Stimulated activated effector memory CD8-positive, alpha-beta T cell treated with anti-CD3 and anti-CD28 coated beads, Interleukin-12 subunit alpha, Interleukin-12 subunit beta, amount 100 ng/mL, for 72 hours (primary cell): ENCODE measurements around the gene WFDC5.

Source experiments
- ATAC-seq: fragments of 150-1000 bp; cut with Tn5 transposase; 2 replicates; pipeline ENCODE4 v1.10.0; 2021
- DNase-seq, 2 donors: peaks; one replicate each; pipeline ENCODE4 v3.0.0; 2021 to 2022; ENCODE audit warnings: low spot score in 2 of 2
- H3K27ac Mint-ChIP-seq: one replicate; pipeline ENCODE4 v1.8.0; 2022; ENCODE audit warnings: mild to moderate bottlenecking, mixed read lengths
- H3K36me3 Mint-ChIP-seq: one replicate; pipeline ENCODE4 v1.8.0; 2022; ENCODE audit warnings: mild to moderate bottlenecking, mixed read lengths
- H3K4me1 Mint-ChIP-seq: one replicate; pipeline ENCODE4 v1.8.0; 2022; ENCODE audit warnings: mixed read lengths
- H3K4me3 Mint-ChIP-seq: one replicate; pipeline ENCODE4 v1.8.0; 2022; ENCODE audit warnings: mild to moderate bottlenecking, mixed read lengths
- H3K9me3 Mint-ChIP-seq: one replicate; pipeline ENCODE4 v1.8.0; 2022; ENCODE audit warnings: mixed read lengths

WFDC5 gene

DNA sequence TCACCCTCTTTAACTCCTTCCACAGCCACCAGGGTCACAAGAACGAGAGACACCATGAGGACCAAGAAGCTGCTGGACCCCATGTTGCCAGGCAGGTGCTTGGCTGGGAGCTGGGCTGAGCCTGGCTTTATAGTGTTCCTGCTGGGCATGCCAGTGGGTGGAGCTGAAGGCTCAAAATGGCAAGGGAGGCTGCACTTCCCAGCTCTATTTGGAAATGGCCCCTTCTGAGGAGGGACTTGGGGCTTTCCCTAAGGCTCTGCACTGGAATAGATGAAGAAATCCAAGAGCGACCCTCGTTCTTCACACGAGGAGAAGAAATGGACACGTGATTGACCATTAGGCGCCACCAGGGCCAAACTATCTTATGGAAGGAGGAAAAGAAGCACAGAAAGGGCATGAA lies 9.4 kb upstream of the WFDC5 start, which contains the start of gene WFDC12:
Gene WFDC12, minus strand, starts transcription at position 101 of the 400 bp plus-strand sequence. Its CDS starts 18 bp downstream, at position 83.
- Mint-ChIP-seq H3K4me3 (no peak within 1 kb of the TSS), H3K9me3 (no peaks in the 10 kb centered on the region), H3K36me3 (no peaks in the 10 kb centered on the region), H3K27ac (no peak within 1 kb of the TSS), H3K4me1 (no peaks in the 10 kb centered on the region)
- DNase-seq (no peak), ATAC-seq (no peak)

- H3K4me1 Mint-ChIP-seq = peaks cover 4% of the 10 kb centered on the region
- ATAC-seq = peak; percentile 37
- no peaks in the 10 kb centered on the region for H3K9me3 Mint-ChIP-seq
- no peaks in the 10 kb centered on the region for H3K36me3 Mint-ChIP-seq
- no peak overlapping the region for H3K4me3 Mint-ChIP-seq
- DNase-seq = no peak
- H3K27ac Mint-ChIP-seq = no peak overlapping the region
These were observed 6.4 kb upstream of the WFDC5 start for GRCh38 chr20:45121388-45121787.

DNA sequence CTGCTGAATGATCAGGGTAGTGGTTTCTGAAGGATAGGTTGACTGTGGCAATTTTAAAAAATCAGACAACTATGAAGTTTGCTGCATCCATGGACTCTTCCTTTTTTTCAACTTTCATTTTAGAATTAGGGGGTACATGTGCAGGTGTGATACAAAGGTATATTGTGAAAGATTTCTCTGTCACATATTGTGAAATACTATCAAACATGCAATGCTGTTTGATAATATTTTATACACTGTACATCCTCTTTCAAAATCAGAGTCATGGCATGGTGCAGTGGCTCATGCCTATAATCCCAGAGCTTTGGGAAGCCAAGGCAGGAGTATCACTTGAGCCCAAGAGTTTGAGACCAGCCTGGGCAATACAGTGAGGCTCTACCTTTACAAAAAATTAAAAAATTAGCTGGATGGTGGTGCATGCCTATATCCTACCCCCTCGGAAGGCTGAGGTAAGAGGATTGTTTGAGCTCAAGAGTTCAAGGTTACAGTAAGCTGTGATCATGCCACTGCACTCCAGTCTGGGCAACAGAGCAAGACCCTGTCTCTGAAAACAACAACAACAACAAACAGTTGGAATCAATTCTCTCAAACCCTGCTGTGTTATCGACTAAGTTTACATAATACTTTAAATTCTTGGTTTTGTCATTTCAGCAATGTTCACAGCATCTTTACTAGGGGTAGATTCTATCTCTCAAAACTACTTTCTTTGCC lies 4.7 kb upstream of the WFDC5 start:
- Mint-ChIP-seq H3K4me3 (no peak overlapping the region), H3K27ac (no peak overlapping the region), H3K36me3 (no peaks in the 10 kb centered on the region), H3K4me1 (peaks cover 21% of the 10 kb centered on the region), H3K9me3 (no peaks in the 10 kb centered on the region)
- ATAC-seq (no peak), DNase-seq (no peak)

DNA sequence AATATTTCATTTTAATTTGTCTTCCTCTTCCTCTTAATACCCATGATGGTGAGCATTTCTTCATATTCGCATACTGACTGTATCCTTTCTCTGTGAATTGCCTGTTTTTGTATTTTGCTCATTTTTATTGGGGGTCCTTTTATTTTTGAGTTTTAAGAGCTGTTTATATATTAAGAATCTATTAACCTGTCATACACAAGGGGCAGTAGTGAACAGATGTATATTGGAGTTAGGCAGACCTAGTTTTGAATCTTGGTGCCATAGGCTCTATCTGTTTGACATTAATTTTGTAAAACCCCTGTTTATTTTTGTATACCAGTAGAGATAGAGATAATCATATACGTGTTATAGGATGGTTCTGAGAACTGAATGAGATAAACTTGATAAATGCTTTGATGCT lies 3.1 kb upstream of the WFDC5 start:
- DNase-seq = no peak
- H3K27ac Mint-ChIP-seq = no peak overlapping the region
- no peaks in the 10 kb centered on the region for H3K36me3 Mint-ChIP-seq
- no peak for ATAC-seq
- no peaks in the 10 kb centered on the region for H3K9me3 Mint-ChIP-seq
- peaks cover 30% of the 10 kb centered on the region for H3K4me1 Mint-ChIP-seq
- H3K4me3 Mint-ChIP-seq = no peak overlapping the region

DNA sequence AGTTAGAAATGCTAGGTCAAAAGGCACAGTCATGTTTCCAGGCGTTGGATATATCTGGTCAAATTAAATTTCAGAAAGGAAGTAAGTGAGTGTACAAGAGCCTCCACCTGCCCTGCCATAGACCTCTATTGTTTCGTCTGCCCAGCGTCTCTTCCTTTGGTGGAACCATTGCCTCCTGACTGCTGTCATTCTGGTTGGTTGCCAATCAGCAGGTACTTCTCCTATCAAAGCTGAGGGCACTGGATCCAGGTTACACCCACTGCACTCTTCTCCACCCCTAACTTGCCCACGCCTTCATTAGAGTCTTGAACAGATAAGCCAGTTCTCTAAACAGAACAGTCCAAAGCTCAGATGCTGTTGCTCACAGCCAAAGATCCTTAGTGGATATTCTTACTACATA lies 2.6 kb upstream of the WFDC5 start:
- Mint-ChIP-seq H3K4me3 (no peak overlapping the region), H3K36me3 (no peaks in the 10 kb centered on the region), H3K27ac (no peak overlapping the region), H3K9me3 (no peaks in the 10 kb centered on the region), H3K4me1 (peaks cover 30% of the 10 kb centered on the region)
- no peak for DNase-seq
- no peak for ATAC-seq

GRCh38 chr20:45115829-45116228 lies 855 bp upstream of the WFDC5 start:
- Mint-ChIP-seq H3K4me1 (peaks cover 30% of the 10 kb centered on the region), H3K27ac (no peak overlapping the region), H3K9me3 (no peaks in the 10 kb centered on the region), H3K36me3 (no peaks in the 10 kb centered on the region), H3K4me3 (peak overlapping the region; percentile 58)
- ATAC-seq (peak; percentile 71), DNase-seq (peak in 1 of 2 donors; percentile 39)

- peak overlapping the region; percentile 58 for H3K4me3 Mint-ChIP-seq
These were observed 406 bp upstream of the WFDC5 start for GRCh38 chr20:45115386-45115774.

GRCh38 chr20:45113865-45114264 lies 1.1 kb downstream of the WFDC5 start:
- ATAC-seq (no peak), DNase-seq (peak in 1 of 2 donors; percentile 17)
- no peaks in the 10 kb centered on the region for H3K9me3 Mint-ChIP-seq
- no peaks in the 10 kb centered on the region for H3K36me3 Mint-ChIP-seq
- H3K4me1 Mint-ChIP-seq = peaks cover 30% of the 10 kb centered on the region
- H3K4me3 Mint-ChIP-seq = peak overlapping the region; percentile 58
- H3K27ac Mint-ChIP-seq = peak overlapping the region; percentile 18

More at GRCh38 chr20:45115386-45115774, 406 bp upstream of the WFDC5 start:
- H3K27ac Mint-ChIP-seq = no peak overlapping the region
- ATAC-seq = no peak
- H3K4me1 Mint-ChIP-seq = peaks cover 30% of the 10 kb centered on the region
- no peaks in the 10 kb centered on the region for H3K36me3 Mint-ChIP-seq
- DNase-seq = peak in 1 of 2 donors; percentile 33
- H3K9me3 Mint-ChIP-seq = no peaks in the 10 kb centered on the region

DNA sequence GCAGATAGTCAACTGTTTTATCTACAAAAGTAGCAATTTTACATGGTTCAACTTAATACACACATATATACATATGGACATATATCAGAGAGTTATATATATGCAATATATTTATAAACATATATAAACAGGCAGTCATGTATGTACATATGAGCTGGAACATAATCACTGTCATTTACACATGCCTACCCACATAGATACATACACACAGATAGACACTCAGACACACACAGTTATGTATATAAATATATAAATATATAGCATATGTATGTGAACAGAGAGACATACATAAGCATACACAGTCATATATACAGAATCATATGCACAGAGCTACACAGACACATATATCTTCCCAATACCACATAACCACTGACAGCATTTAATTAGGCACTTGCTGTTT lies 2.2 kb downstream of the WFDC5 start:
- Mint-ChIP-seq H3K9me3 (no peaks in the 10 kb centered on the region), H3K36me3 (no peaks in the 10 kb centered on the region)

GRCh38 chr20:45111799-45112471 lies 3.0 kb downstream of the WFDC5 start:
- no peak for ATAC-seq
- H3K4me3 Mint-ChIP-seq = no peak overlapping the region
- no peaks in the 10 kb centered on the region for H3K9me3 Mint-ChIP-seq
- H3K36me3 Mint-ChIP-seq = no peaks in the 10 kb centered on the region
- peaks cover 30% of the 10 kb centered on the region for H3K4me1 Mint-ChIP-seq
- no peak overlapping the region for H3K27ac Mint-ChIP-seq
- peak in 1 of 2 donors; percentile 51 for DNase-seq

More for the DNA sequence above, 2.2 kb downstream of the WFDC5 start:
- Mint-ChIP-seq H3K4me3 (peak overlapping the region; percentile 32), H3K4me1 (peaks cover 30% of the 10 kb centered on the region), H3K27ac (no peak overlapping the region)
- DNase-seq (no peak), ATAC-seq (no peak)

DNA sequence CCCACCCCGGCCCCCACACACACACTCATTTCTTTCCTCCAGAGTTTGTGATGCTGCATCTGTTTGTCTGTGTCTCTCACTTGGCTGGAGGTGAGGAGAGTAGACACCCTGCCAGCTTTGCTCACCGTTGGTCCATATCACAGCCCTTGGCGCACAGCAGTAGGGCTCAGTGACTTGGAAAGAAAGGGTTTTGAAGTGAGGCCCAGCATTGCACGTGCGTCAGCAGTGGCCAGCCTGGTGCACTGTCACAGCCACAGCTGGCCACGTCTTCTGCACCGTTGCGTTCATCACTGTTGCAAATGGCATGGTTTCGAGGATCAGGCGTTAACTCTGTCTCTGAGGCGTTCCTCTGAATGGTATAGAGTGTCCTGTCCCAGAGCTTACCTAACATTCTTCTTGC lies 3.7 kb downstream of the WFDC5 start:
- Mint-ChIP-seq H3K4me3 (no peak overlapping the region), H3K9me3 (no peaks in the 10 kb centered on the region), H3K36me3 (no peaks in the 10 kb centered on the region), H3K4me1 (peaks cover 24% of the 10 kb centered on the region), H3K27ac (no peak overlapping the region)
- DNase-seq (peak in 1 of 2 donors; percentile 28), ATAC-seq (no peak)

DNA sequence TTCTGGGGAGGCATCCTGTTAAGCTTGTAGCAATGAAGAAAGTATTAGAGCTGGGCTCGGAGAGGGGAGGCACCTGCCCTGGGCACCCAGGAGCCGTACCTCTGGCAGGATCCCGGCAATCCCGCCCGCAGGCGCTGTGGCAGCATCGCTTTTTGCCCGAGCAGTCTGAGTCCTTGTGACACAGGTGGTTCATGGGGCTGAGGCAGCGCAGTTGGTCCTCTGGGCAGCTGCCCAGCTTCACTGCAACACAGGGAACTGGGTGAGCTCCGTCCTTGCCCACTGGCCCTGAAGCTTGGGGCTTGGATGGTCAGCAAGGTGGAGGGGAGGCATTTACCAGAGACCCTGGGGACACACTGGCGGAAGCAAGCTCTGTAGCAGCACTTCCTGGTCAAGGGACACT lies 4.7 kb downstream of the WFDC5 start:
- Mint-ChIP-seq H3K4me1 (peaks cover 15% of the 10 kb centered on the region), H3K4me3 (no peak overlapping the region)
- ATAC-seq = no peak

DNA sequence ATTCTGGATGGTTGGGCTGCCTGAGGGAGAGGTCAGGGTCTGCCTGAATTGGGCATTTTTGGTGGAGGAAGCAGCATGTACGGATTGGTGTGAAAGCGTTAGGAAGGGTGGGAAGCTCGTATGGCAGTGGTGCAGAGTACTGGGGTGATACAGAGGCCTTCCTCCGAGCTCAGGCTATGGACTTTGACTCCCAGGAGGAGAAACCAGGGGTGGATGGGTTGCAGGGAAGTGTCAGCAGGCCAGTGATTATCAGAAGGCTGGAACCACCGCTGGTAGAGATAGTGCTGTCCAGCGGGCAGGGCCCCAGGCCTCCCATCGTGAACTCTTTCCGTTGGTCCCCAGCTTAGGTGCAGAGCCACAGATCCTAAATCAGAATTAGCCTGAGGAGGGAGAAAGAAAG lies 5.3 kb downstream of the WFDC5 start:
- peaks cover 8% of the 10 kb centered on the region for H3K4me1 Mint-ChIP-seq
- ATAC-seq = no peak
- no peaks in the 10 kb centered on the region for H3K36me3 Mint-ChIP-seq
- H3K9me3 Mint-ChIP-seq = no peaks in the 10 kb centered on the region
- H3K4me3 Mint-ChIP-seq = no peak overlapping the region
- no peak overlapping the region for H3K27ac Mint-ChIP-seq
- DNase-seq = peak in 1 of 2 donors; percentile 45

More for the DNA sequence above, 4.7 kb downstream of the WFDC5 start:
- Mint-ChIP-seq H3K9me3 (no peaks in the 10 kb centered on the region), H3K36me3 (no peaks in the 10 kb centered on the region), H3K27ac (no peak overlapping the region)
- no peak for DNase-seq

DNA sequence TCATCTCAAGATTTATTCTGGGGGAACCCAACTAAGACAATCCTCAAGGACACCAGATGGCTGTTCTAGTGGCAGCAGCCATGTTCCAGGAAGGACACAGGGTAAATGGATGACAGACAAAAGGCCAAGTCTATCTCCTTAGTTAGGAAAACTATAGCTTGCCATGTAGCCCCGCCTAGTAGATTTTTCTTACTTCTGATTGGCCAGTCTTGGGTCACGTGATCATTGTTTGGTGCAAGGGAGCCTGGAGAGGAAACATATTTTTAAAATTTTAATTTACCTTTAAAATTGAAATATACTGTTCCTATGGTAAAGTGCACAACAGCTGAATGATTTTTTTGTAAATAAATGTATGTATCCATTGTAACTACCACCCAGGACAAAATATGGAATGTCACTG lies 9.7 kb downstream of the WFDC5 start:
- no peaks in the 10 kb centered on the region for H3K36me3 Mint-ChIP-seq
- no peak overlapping the region for H3K4me3 Mint-ChIP-seq
- DNase-seq = no peak
- H3K4me1 Mint-ChIP-seq = peaks cover 8% of the 10 kb centered on the region
- H3K9me3 Mint-ChIP-seq = no peaks in the 10 kb centered on the region
- no peak for ATAC-seq
- H3K27ac Mint-ChIP-seq = no peak overlapping the region

- no peak for ATAC-seq
- H3K27ac Mint-ChIP-seq = no peak overlapping the region
- peaks cover 8% of the 10 kb centered on the region for H3K4me1 Mint-ChIP-seq
- no peak for DNase-seq
- no peaks in the 10 kb centered on the region for H3K36me3 Mint-ChIP-seq
- no peak overlapping the region for H3K4me3 Mint-ChIP-seq
- H3K9me3 Mint-ChIP-seq = no peaks in the 10 kb centered on the region
These were observed 10.2 kb downstream of the WFDC5 start for GRCh38 chr20:45104786-45105185.

GRCh38 chr20:45103072-45103471 lies 11.9 kb downstream of the WFDC5 start:
- no peak overlapping the region for H3K27ac Mint-ChIP-seq
- H3K9me3 Mint-ChIP-seq = no peaks in the 10 kb centered on the region
- peaks cover 8% of the 10 kb centered on the region for H3K4me1 Mint-ChIP-seq
- DNase-seq = no peak
- no peak overlapping the region for H3K4me3 Mint-ChIP-seq
- ATAC-seq = no peak
- no peaks in the 10 kb centered on the region for H3K36me3 Mint-ChIP-seq
